ENCODE results near the gene ABCC1. TPM values are rescaled to one million over a fixed set of nuclear protein-coding genes. Genes with fewer than 3 reads are reported as not detected.

ABCC1 gene
- total RNA-seq, 1 donor from 2014 or later = 47.9 TPM

DNA sequence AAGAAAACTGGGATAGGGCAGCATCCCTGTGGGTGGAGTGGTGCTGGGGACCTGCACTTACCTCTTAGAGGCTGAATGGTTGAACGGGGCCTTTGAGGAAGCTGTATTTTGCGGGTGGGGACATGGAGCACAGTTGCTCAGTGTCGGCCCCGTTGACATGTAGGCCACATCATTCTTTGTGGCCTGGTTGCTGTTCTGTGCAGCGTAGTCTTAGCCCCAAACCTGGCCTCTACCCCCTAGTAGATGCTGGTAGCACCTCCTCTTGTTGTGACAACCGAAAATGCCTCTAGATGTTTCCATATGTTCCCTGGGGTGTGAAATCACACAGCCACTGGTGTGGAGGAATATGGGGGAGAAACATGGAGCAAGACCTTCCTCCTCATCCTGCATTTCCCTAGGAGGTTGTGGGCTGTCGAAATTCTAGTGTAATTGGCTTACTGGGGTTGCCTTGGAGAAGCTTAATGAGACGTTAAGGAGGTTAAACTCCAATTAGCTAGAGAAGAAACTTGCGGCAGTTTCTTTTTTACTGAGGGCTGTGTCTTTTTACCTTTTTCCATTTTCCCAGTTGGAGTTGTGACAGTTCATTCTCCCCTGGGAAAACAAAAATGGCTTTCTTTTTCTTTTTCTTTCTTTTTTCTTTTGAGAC, 9.4 kb downstream of the ABCC1 start:
- H3K27ac Mint-ChIP-seq (ENCODE audit: unreplicated experiment) = no peak overlapping the region

GRCh38 chr16:15960124-15960971, 10.9 kb downstream of the ABCC1 start:
- peaks cover 53% of the 10 kb centered on the region for H3K4me1 Mint-ChIP-seq (ENCODE audit: low read depth)
- no peaks in the 10 kb centered on the region for H3K9me3 Mint-ChIP-seq (ENCODE audit: low read depth)
- no peak for DNase-seq (ENCODE audit: low spot score)
- no peak overlapping the region for H3K27ac Mint-ChIP-seq (ENCODE audit: unreplicated experiment)
- TF ChIP-seq, protein P1, sequence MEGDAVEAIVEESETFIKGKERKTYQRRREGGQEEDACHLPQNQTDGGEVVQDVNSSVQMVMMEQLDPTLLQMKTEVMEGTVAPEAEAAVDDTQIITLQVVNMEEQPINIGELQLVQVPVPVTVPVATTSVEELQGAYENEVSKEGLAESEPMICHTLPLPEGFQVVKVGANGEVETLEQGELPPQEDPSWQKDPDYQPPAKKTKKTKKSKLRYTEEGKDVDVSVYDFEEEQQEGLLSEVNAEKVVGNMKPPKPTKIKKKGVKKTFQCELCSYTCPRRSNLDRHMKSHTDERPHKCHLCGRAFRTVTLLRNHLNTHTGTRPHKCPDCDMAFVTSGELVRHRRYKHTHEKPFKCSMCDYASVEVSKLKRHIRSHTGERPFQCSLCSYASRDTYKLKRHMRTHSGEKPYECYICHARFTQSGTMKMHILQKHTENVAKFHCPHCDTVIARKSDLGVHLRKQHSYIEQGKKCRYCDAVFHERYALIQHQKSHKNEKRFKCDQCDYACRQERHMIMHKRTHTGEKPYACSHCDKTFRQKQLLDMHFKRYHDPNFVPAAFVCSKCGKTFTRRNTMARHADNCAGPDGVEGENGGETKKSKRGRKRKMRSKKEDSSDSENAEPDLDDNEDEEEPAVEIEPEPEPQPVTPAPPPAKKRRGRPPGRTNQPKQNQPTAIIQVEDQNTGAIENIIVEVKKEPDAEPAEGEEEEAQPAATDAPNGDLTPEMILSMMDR (IDR thresholded peaks at IDR 0.05) = no peak
- H3K4me3 Mint-ChIP-seq (ENCODE audit: unreplicated experiment) = no peak overlapping the region
- no peaks in the 10 kb centered on the region for H3K36me3 Mint-ChIP-seq (ENCODE audit: low read depth)
- no peaks in the 10 kb centered on the region for H3K27me3 Mint-ChIP-seq (ENCODE audit: low read depth)

More for the DNA sequence above, 9.4 kb downstream of the ABCC1 start:
- H3K4me3 Mint-ChIP-seq (ENCODE audit: unreplicated experiment) = no peak overlapping the region
- DNase-seq (ENCODE audit: low spot score) = no peak
- H3K36me3 Mint-ChIP-seq (ENCODE audit: low read depth) = no peaks in the 10 kb centered on the region
- H3K9me3 Mint-ChIP-seq (ENCODE audit: low read depth) = no peaks in the 10 kb centered on the region
- TF ChIP-seq, protein P1 (IDR thresholded peaks at IDR 0.05) = no peak
- peaks cover 48% of the 10 kb centered on the region for H3K4me1 Mint-ChIP-seq (ENCODE audit: low read depth)
- H3K27me3 Mint-ChIP-seq (ENCODE audit: low read depth) = no peaks in the 10 kb centered on the region

DNA sequence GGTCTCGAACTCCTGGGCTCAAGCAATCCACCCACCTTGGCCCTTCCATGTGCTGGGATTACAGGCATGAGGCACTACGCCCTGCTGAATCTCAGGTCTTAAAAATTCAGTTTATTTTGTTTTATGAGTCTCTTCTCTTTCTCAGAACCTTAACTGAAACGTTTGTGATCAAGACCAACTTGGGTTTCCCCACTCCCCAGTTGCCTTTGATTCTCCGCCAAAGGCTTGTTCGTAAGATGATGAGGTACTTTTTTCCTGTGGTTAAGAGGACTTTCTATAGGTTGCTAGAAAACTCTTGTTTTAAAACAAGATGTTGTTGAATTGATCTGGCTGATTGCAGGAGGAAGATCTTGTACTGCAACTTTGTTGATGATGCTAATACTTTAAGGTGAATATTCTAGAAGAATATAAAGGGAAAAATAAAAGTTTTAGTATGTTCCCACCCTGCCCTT, 11.7 kb downstream of the ABCC1 start:
- DNase-seq (ENCODE audit: low spot score) = no peak
- Mint-ChIP-seq H3K4me1 (ENCODE audit: low read depth) (peaks cover 55% of the 10 kb centered on the region), H3K36me3 (ENCODE audit: low read depth) (no peaks in the 10 kb centered on the region), H3K27ac (ENCODE audit: unreplicated experiment) (no peak overlapping the region), H3K9me3 (ENCODE audit: low read depth) (no peaks in the 10 kb centered on the region), H3K27me3 (ENCODE audit: low read depth) (no peaks in the 10 kb centered on the region), H3K4me3 (ENCODE audit: unreplicated experiment) (no peak overlapping the region)
- TF ChIP-seq, protein P1 (IDR thresholded peaks at IDR 0.05) = no peak

GRCh38 chr16:15961571-15962090, 12.2 kb downstream of the ABCC1 start:
- Mint-ChIP-seq H3K27ac (ENCODE audit: unreplicated experiment) (no peak overlapping the region), H3K4me3 (ENCODE audit: unreplicated experiment) (no peak overlapping the region), H3K27me3 (ENCODE audit: low read depth) (no peaks in the 10 kb centered on the region), H3K36me3 (ENCODE audit: low read depth) (no peaks in the 10 kb centered on the region), H3K4me1 (ENCODE audit: low read depth) (peaks cover 59% of the 10 kb centered on the region), H3K9me3 (ENCODE audit: low read depth) (no peaks in the 10 kb centered on the region)
- TF ChIP-seq, protein P1 (IDR thresholded peaks at IDR 0.05) = no peak
- DNase-seq (ENCODE audit: low spot score) = no peak

- TF ChIP-seq, protein P1 (IDR thresholded peaks at IDR 0.05) = no peak
- H3K4me1 Mint-ChIP-seq (ENCODE audit: low read depth) = peaks cover 71% of the 10 kb centered on the region
- H3K27me3 Mint-ChIP-seq (ENCODE audit: low read depth) = no peaks in the 10 kb centered on the region
- H3K36me3 Mint-ChIP-seq (ENCODE audit: low read depth) = no peaks in the 10 kb centered on the region
- DNase-seq (ENCODE audit: low spot score) = no peak
- H3K9me3 Mint-ChIP-seq (ENCODE audit: low read depth) = no peaks in the 10 kb centered on the region
- H3K4me3 Mint-ChIP-seq (ENCODE audit: unreplicated experiment) = no peak overlapping the region
- H3K27ac Mint-ChIP-seq (ENCODE audit: unreplicated experiment) = no peak overlapping the region
Observed at GRCh38 chr16:15963307-15963910, 14.0 kb downstream of the ABCC1 start.

Measured in chondrocyte (in vitro differentiated cells).